GM18499 (cell line): ENCODE results near the gene ASB10.

Source experiments
- ATAC-seq: cut with Tn5 transposase; IDR thresholded peaks from one replicate; pipeline ENCODE4 v1.9.1; 2021; ENCODE audit warnings: moderate number of reproducible peaks; ENCODE audit not compliant: insufficient read depth, unreplicated experiment

ASB10 gene

GRCh38 chr7:151139071-151139790 is 47.8 kb downstream of the ASB10 start:
- no peak for ATAC-seq

- no peak for ATAC-seq
Observed at GRCh38 chr7:151138153-151138851, 48.7 kb downstream of the ASB10 start.

GRCh38 chr7:151137791-151138152 is 49.3 kb downstream of the ASB10 start:
- no peak for ATAC-seq

GRCh38 chr7:151137076-151137675 is 49.9 kb downstream of the ASB10 start:
- ATAC-seq, result no peak

- no peak for ATAC-seq
Observed at GRCh38 chr7:151135866-151136843, 50.9 kb downstream of the ASB10 start.

- ATAC-seq, result no peak
Observed at GRCh38 chr7:151135525-151135845, 51.6 kb downstream of the ASB10 start.

GRCh38 chr7:151134743-151135524 is 52.1 kb downstream of the ASB10 start:
- no peak for ATAC-seq

GRCh38 chr7:151133986-151134742 is 52.9 kb downstream of the ASB10 start:
- no peak for ATAC-seq

- no peak for ATAC-seq
Observed at GRCh38 chr7:151133266-151133985, 53.6 kb downstream of the ASB10 start.

- no peak for ATAC-seq
Observed at GRCh38 chr7:151132461-151133205, 54.4 kb downstream of the ASB10 start.

- ATAC-seq, result no peak
Observed at GRCh38 chr7:151131592-151132293, 55.3 kb downstream of the ASB10 start.

GRCh38 chr7:151131224-151131591 is 55.8 kb downstream of the ASB10 start:
- ATAC-seq, result no peak

GRCh38 chr7:151130741-151131157 is 56.3 kb downstream of the ASB10 start:
- ATAC-seq, result no peak

GRCh38 chr7:151129960-151130591 is 57.0 kb downstream of the ASB10 start:
- ATAC-seq, result no peak

GRCh38 chr7:151129117-151129959 is 57.7 kb downstream of the ASB10 start:
- ATAC-seq, result no peak

GRCh38 chr7:151128716-151129115 is 58.3 kb downstream of the ASB10 start:
- ATAC-seq, result no peak
